HG02852 (cell line): ENCODE data around the gene DEFB108B.
"Not testable (repeated sequence)": the region's sequence is repeated elsewhere in the genome, so short reads cannot be mapped to it uniquely, and the experiment has no call there.

Experiments used
- ATAC-seq: cut with Tn5 transposase; IDR thresholded peaks from one replicate; pipeline ENCODE4 v1.9.1; 2021; ENCODE audit warnings: mild to moderate bottlenecking, moderate library complexity; ENCODE audit not compliant: unreplicated experiment

Gene DEFB108B

GRCh38 chr11:71813481-71814355 lies 19.3 kb upstream of the DEFB108B start:
- not testable (repeated sequence) for ATAC-seq

- ATAC-seq, result not testable (repeated sequence)
Observed at GRCh38 chr11:71821539-71821938, 11.5 kb upstream of the DEFB108B start.

GRCh38 chr11:71829247-71829646 lies 3.8 kb upstream of the DEFB108B start:
- not testable (repeated sequence) for ATAC-seq

- not testable (repeated sequence) for ATAC-seq
Observed at GRCh38 chr11:71829686-71830085, 3.3 kb upstream of the DEFB108B start.

- not testable (repeated sequence) for ATAC-seq
Observed at GRCh38 chr11:71842720-71843119, 9.7 kb downstream of the DEFB108B start.

- not testable (repeated sequence) for ATAC-seq
Observed at GRCh38 chr11:71843355-71843754, 10.4 kb downstream of the DEFB108B start.

- no peak for ATAC-seq
Observed at GRCh38 chr11:71843858-71844257, 10.9 kb downstream of the DEFB108B start.

- not testable (repeated sequence) for ATAC-seq
Observed at GRCh38 chr11:71853895-71854294, 20.9 kb downstream of the DEFB108B start.

- ATAC-seq, result not testable (repeated sequence)
Observed at GRCh38 chr11:71855880-71856279, 22.9 kb downstream of the DEFB108B start.

GRCh38 chr11:71860835-71861234 lies 27.8 kb downstream of the DEFB108B start:
- ATAC-seq, result not testable (repeated sequence)

GRCh38 chr11:71863978-71864627 lies 31.1 kb downstream of the DEFB108B start:
- not testable (repeated sequence) for ATAC-seq

- ATAC-seq, result not testable (repeated sequence)
Observed at GRCh38 chr11:71867209-71867608, 34.2 kb downstream of the DEFB108B start.

GRCh38 chr11:71869931-71870330 lies 36.9 kb downstream of the DEFB108B start:
- not testable (repeated sequence) for ATAC-seq

- not testable (repeated sequence) for ATAC-seq
Observed at GRCh38 chr11:71870661-71871060, 37.7 kb downstream of the DEFB108B start.

GRCh38 chr11:71876262-71876661 lies 43.3 kb downstream of the DEFB108B start:
- not testable (repeated sequence) for ATAC-seq

- not testable (repeated sequence) for ATAC-seq
Observed at GRCh38 chr11:71878059-71878458, 45.1 kb downstream of the DEFB108B start, which contains the start of gene DEFB131B. Gene DEFB131B (plus strand): TSS chr11:71878453. CDS start chr11:71878453, 0 bp downstream.

- ATAC-seq, result not testable (repeated sequence)
Observed at GRCh38 chr11:71885806-71886205, 52.8 kb downstream of the DEFB108B start.
